ENCODE data around the gene COL9A2. TPM values are rescaled to one million over a fixed set of nuclear protein-coding genes. Genes with fewer than 3 reads are reported as not detected.

Gene COL9A2
- 3.4 TPM for total RNA-seq
- 39.1 TPM for polyA plus RNA-seq
- long read RNA-seq, donor 1: 0 reads
- long read RNA-seq, donor 2: 0 reads
- long read RNA-seq, donor 3: 0 reads
- long read RNA-seq, donor 4: 0 reads
- long read RNA-seq, donor 5, partial matches to known transcripts: 5 of 5 reads
- long read RNA-seq, donor 5, other reads (novel, unspliced or antisense): 0 of 5 reads
- long read RNA-seq, donor 6: 0 reads
- long read RNA-seq, donor 7: 0 reads
- long read RNA-seq, donor 8: 0 reads
- long read RNA-seq, donor 9: 0 reads
- long read RNA-seq, donor 10: 0 reads

DNA sequence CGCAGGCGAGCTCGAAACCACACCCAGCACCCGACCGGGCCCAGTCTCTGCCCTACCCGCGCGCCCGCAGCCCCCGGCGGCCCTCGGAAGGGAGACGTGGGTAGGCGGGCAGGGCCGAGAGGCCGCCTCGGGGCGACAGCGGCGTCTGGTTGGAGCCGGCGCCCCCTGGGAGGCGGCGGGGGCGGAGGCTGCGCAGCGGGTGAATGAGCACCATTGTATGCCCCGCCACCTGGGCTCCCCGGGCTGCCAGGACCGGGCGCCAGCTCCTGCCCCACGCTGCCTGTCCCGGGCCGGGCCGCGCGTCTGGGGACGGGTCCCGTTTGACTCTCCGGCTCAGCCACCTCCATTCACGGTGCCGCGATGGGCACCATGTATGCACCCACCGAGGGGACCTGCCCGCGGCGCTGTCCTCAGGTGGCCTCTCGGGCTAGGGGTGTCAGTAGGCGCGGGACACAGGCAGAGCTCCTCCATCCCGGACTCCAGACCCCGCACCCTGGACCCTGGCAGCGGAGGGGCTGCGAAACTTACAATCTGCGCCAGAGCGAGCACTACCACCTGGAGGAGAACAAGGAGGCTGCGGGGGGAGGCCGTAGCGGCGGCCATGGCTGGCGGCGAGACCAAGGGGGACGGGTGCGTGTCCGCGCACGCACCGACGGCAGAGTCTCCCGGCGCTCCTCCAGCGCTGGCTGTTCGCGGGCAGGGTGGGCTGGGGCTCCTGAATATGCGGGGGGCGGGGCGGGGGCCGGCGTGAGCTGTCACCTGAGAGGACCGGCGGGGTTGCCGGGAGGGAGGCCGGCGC lies at the start of gene COL9A2:
Gene COL9A2, minus strand, starts transcription at position 692 of the 799 bp plus-strand sequence. Its CDS starts 89 bp downstream, at position 603.
- Histone ChIP-seq H3K4me1 (ENCODE audit: control insufficient read depth in 2 of 2, insufficient read depth in 2 of 2, low read length in 2 of 2) (peaks cover 11 to 35% of the 10 kb centered on the region in 2 donors), H3K9me3 (ENCODE audit: control insufficient read depth in 2 of 2, insufficient read depth in 1 of 2, low read length in 1 of 2) (peaks cover 1 to 15% of the 10 kb centered on the region in 2 donors), H3K27me3 (ENCODE audit: control insufficient read depth in 2 of 2, insufficient read depth in 1 of 2, low read length in 1 of 2) (peaks cover 28 to 62% of the 10 kb centered on the region in 2 donors), H3K27ac (ENCODE audit: low read depth in 1 of 2, low read length in 1 of 2) (no peak within 1 kb of the TSS), H3K36me3 (ENCODE audit: control insufficient read depth in 2 of 2, insufficient read depth in 2 of 2, low read length in 1 of 2) (no peaks in the 10 kb centered on the region), H3K4me3 (ENCODE audit: low read length in 2 of 2) (peak within 1 kb of the TSS; percentile 59 to 60)
- WGBS: 2% methylated on average over 84 of the region's 84 CpGs
- peak in 5 of 9 donors; percentile 35 to 69 (median 49) for DNase-seq (ENCODE audit: low read depth in 6 of 9, low spot score in 9 of 9)

DNA sequence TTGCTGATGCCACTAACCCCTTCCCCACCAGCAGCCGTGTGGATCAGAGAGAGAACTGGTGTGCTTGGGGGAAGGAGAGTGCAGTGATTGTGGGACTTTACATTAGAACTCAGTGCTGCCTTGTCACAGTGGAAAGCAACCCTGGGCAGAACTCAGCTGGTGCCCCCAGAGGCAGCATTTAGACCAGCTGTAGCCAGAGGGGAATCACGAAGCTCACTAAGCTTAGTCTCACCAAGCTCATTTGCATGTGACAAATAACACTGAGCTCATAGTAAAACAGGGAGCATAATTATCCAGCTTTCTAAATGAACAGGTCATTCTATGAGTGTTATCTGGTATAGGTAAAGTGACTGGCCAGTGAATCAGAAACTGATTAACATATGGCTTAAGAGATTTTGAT lies 46.6 kb upstream of the COL9A2 start:
- no peaks in the 10 kb centered on the region for H3K36me3 ChIP-seq (ENCODE audit: control insufficient read depth in 2 of 2, insufficient read depth in 2 of 2, low read length in 1 of 2)
- no peak overlapping the region for H3K27ac ChIP-seq (ENCODE audit: low read depth in 1 of 2, low read length in 1 of 2)
- DNase-seq (ENCODE audit: low read depth in 6 of 9, low spot score in 9 of 9): no peak
- 49% methylated on average over 2 of the region's 2 CpGs for WGBS
- no peak overlapping the region for H3K4me3 ChIP-seq (ENCODE audit: low read length in 2 of 2)
- H3K27me3 ChIP-seq (ENCODE audit: control insufficient read depth in 2 of 2, insufficient read depth in 1 of 2, low read length in 1 of 2): no peaks in the 10 kb centered on the region
- H3K4me1 ChIP-seq (ENCODE audit: control insufficient read depth in 2 of 2, insufficient read depth in 2 of 2, low read length in 2 of 2): no peaks in the 10 kb centered on the region
- H3K9me3 ChIP-seq (ENCODE audit: control insufficient read depth in 2 of 2, insufficient read depth in 1 of 2, low read length in 1 of 2): no peaks in the 10 kb centered on the region

DNA sequence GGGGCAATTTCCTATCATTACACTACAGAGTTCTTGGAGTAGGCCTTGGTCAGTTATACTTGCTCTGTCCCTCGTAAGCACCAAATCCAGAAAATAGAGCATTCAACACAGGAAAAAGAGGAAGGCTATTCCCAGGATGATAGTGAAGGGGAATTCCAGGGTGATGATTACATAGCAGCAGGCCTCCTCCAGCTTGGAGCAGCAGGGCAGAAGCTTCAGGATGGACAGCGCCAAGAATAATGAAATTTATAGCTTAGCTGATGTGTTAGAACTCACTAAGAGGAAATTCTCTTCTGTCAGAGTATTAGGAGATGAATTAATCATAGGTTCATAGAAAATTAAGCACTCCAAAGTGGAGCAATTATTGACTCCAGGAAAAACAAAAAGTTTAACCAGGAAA lies 45.6 kb upstream of the COL9A2 start:
- Histone ChIP-seq H3K4me1 (ENCODE audit: control insufficient read depth in 2 of 2, insufficient read depth in 2 of 2, low read length in 2 of 2) (no peaks in the 10 kb centered on the region), H3K27ac (ENCODE audit: low read depth in 1 of 2, low read length in 1 of 2) (peak overlapping the region in 1 of 2 donors; percentile 7), H3K9me3 (ENCODE audit: control insufficient read depth in 2 of 2, insufficient read depth in 1 of 2, low read length in 1 of 2) (no peaks in the 10 kb centered on the region), H3K36me3 (ENCODE audit: control insufficient read depth in 2 of 2, insufficient read depth in 2 of 2, low read length in 1 of 2) (no peaks in the 10 kb centered on the region), H3K4me3 (ENCODE audit: low read length in 2 of 2) (no peak overlapping the region), H3K27me3 (ENCODE audit: control insufficient read depth in 2 of 2, insufficient read depth in 1 of 2, low read length in 1 of 2) (no peaks in the 10 kb centered on the region)
- WGBS: 93% methylated on average over 2 of the region's 2 CpGs
- no peak for DNase-seq (ENCODE audit: low read depth in 6 of 9, low spot score in 9 of 9)

DNA sequence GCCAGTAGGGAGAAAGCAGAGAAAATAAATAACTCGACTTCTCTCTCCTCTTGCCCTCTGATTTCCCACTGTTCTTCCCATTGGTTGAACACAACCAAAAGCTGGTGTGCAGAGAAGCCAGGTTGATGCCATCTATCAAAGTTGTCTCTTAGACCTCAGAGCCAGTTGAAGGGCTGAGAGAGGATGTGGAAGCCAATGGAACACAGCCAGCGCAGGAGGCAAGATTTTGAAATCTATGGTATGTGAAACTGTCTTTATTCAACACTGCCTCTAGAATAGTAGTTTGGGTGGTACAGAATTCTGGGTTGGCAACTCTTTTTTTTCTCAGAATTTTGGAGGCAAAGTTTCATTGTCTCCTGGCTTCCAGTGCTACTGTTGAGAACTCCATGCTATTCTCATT lies 45.1 kb upstream of the COL9A2 start:
- DNase-seq (ENCODE audit: low read depth in 6 of 9, low spot score in 9 of 9): no peak
- 98% methylated on average over 2 of the region's 2 CpGs for WGBS
- Histone ChIP-seq H3K4me1 (ENCODE audit: control insufficient read depth in 2 of 2, insufficient read depth in 2 of 2, low read length in 2 of 2) (no peaks in the 10 kb centered on the region), H3K36me3 (ENCODE audit: control insufficient read depth in 2 of 2, insufficient read depth in 2 of 2, low read length in 1 of 2) (no peaks in the 10 kb centered on the region), H3K27me3 (ENCODE audit: control insufficient read depth in 2 of 2, insufficient read depth in 1 of 2, low read length in 1 of 2) (no peaks in the 10 kb centered on the region), H3K9me3 (ENCODE audit: control insufficient read depth in 2 of 2, insufficient read depth in 1 of 2, low read length in 1 of 2) (no peaks in the 10 kb centered on the region), H3K4me3 (ENCODE audit: low read length in 2 of 2) (no peak overlapping the region), H3K27ac (ENCODE audit: low read depth in 1 of 2, low read length in 1 of 2) (no peak overlapping the region)

DNA sequence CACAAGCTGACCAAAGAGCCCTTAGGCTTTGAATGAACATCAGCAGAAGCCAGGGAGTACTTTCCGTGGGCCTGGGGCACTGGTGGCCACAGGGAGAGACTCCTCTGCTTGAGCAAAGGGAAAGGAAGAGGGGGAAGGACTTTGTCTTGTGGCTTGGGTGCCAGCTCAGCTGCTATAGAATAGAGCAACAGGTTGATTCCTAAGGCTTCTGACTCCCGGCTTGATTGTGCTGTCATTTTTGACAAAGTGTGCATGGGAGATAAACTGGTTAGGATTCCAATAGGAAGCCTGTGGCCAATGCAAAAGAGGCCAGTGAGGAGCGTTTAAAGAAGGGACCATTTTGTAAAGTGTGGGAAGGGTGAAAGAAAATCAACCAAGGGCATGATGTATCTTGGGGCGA lies 44.6 kb upstream of the COL9A2 start:
- H3K27ac ChIP-seq (ENCODE audit: low read depth in 1 of 2, low read length in 1 of 2): no peak overlapping the region

DNA sequence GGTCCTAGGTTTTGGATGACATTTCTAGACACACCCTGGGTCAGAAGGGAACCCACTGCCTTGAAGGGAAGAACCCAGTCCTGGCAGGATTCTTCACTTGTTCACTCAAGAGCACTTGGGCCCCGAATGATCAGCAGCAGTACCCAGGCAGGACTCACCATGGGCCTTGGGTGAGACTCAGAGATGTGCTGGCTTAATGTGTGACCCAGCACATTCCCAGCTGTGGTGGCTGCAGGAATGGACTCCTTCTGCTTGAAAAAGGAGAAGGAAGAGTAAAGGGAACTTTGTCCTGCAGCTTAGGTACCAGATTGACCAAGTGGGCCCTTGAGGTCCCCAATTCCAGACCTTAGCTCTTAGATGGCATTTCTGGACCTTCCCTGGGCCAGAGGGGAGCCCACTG lies 44.1 kb upstream of the COL9A2 start:
- Histone ChIP-seq H3K36me3 (ENCODE audit: control insufficient read depth in 2 of 2, insufficient read depth in 2 of 2, low read length in 1 of 2) (no peaks in the 10 kb centered on the region), H3K9me3 (ENCODE audit: control insufficient read depth in 2 of 2, insufficient read depth in 1 of 2, low read length in 1 of 2) (no peaks in the 10 kb centered on the region), H3K27ac (ENCODE audit: low read depth in 1 of 2, low read length in 1 of 2) (no peak overlapping the region), H3K4me1 (ENCODE audit: control insufficient read depth in 2 of 2, insufficient read depth in 2 of 2, low read length in 2 of 2) (no peaks in the 10 kb centered on the region), H3K4me3 (ENCODE audit: low read length in 2 of 2) (no peak overlapping the region), H3K27me3 (ENCODE audit: control insufficient read depth in 2 of 2, insufficient read depth in 1 of 2, low read length in 1 of 2) (no peaks in the 10 kb centered on the region)
- DNase-seq (ENCODE audit: low read depth in 6 of 9, low spot score in 9 of 9): no peak
- WGBS: 100% methylated on average over 1 of the region's 1 CpG

More for the DNA sequence above, 44.6 kb upstream of the COL9A2 start:
- no peaks in the 10 kb centered on the region for H3K27me3 ChIP-seq (ENCODE audit: control insufficient read depth in 2 of 2, insufficient read depth in 1 of 2, low read length in 1 of 2)
- 98% methylated on average over 4 of the region's 4 CpGs for WGBS
- no peaks in the 10 kb centered on the region for H3K4me1 ChIP-seq (ENCODE audit: control insufficient read depth in 2 of 2, insufficient read depth in 2 of 2, low read length in 2 of 2)
- no peak for DNase-seq (ENCODE audit: low read depth in 6 of 9, low spot score in 9 of 9)
- no peak overlapping the region for H3K4me3 ChIP-seq (ENCODE audit: low read length in 2 of 2)
- no peaks in the 10 kb centered on the region for H3K36me3 ChIP-seq (ENCODE audit: control insufficient read depth in 2 of 2, insufficient read depth in 2 of 2, low read length in 1 of 2)
- H3K9me3 ChIP-seq (ENCODE audit: control insufficient read depth in 2 of 2, insufficient read depth in 1 of 2, low read length in 1 of 2): no peaks in the 10 kb centered on the region

DNA sequence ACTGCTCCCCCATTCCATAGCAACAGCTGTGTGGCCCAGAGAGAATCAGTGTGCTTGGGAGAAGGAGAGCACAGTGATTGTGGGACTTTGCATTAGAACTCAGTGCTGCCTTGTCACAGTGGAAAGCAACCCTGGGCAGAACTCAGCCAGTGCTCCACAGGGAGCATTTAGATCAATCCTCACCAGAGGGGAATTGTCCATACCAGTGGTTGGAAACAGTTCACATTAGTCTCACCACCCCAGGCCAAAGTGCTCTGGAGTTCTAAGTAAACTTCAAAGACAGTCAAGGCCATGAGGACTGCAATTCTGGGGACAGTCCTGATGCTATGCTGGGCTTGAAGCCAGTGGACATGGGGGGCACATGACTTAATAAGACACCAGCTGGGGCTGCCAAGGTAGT lies 43.5 kb upstream of the COL9A2 start:
- Histone ChIP-seq H3K36me3 (ENCODE audit: control insufficient read depth in 2 of 2, insufficient read depth in 2 of 2, low read length in 1 of 2) (no peaks in the 10 kb centered on the region), H3K27me3 (ENCODE audit: control insufficient read depth in 2 of 2, insufficient read depth in 1 of 2, low read length in 1 of 2) (no peaks in the 10 kb centered on the region), H3K27ac (ENCODE audit: low read depth in 1 of 2, low read length in 1 of 2) (no peak overlapping the region), H3K4me3 (ENCODE audit: low read length in 2 of 2) (no peak overlapping the region), H3K4me1 (ENCODE audit: control insufficient read depth in 2 of 2, insufficient read depth in 2 of 2, low read length in 2 of 2) (no peaks in the 10 kb centered on the region), H3K9me3 (ENCODE audit: control insufficient read depth in 2 of 2, insufficient read depth in 1 of 2, low read length in 1 of 2) (no peaks in the 10 kb centered on the region)
- DNase-seq (ENCODE audit: low read depth in 6 of 9, low spot score in 9 of 9): no peak

DNA sequence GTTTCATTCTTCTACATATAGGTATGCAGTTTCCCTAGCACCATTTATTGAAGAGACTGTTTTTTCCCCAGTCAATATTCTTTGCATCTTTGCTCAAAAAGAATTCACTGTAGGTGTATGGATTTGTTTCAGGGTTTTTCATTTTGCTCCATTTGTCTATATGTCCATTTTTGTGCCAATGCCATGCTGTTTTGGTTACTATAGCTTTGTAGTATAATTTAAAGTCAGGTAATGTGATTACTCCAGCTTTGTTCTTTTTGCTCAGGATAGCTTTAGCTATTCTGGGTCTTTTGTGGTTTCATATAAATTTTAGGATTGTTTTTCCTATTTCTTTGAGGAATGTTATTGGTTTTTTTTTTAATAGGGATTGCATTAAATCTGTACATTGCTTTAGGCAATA lies 40.5 kb upstream of the COL9A2 start:
- no peaks in the 10 kb centered on the region for H3K4me1 ChIP-seq (ENCODE audit: control insufficient read depth in 2 of 2, insufficient read depth in 2 of 2, low read length in 2 of 2)
- no peaks in the 10 kb centered on the region for H3K9me3 ChIP-seq (ENCODE audit: control insufficient read depth in 2 of 2, insufficient read depth in 1 of 2, low read length in 1 of 2)
- H3K27me3 ChIP-seq (ENCODE audit: control insufficient read depth in 2 of 2, insufficient read depth in 1 of 2, low read length in 1 of 2): no peaks in the 10 kb centered on the region
- H3K27ac ChIP-seq (ENCODE audit: low read depth in 1 of 2, low read length in 1 of 2): no peak overlapping the region
- DNase-seq (ENCODE audit: low read depth in 6 of 9, low spot score in 9 of 9): no peak
- H3K4me3 ChIP-seq (ENCODE audit: low read length in 2 of 2): no peak overlapping the region
- H3K36me3 ChIP-seq (ENCODE audit: control insufficient read depth in 2 of 2, insufficient read depth in 2 of 2, low read length in 1 of 2): no peaks in the 10 kb centered on the region

DNA sequence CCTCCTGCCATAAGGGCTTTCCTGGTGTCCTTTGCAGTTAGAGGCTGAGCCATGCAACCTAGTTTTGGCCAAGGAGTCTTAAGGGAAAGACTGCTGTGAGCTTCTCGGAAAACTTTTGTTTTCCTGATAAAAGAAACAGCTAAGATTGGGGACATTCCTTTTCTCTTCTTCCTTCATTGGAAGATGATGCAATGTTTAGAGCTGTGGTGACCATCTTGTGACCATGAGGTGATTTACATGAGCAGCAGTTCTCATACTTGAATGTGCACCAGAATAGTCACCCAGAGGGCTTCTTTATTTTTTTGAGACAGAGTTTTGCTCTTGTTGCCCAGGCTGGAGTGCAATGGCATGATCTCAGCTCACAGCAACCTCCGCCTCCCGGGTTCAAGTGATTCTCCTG lies 36.0 kb upstream of the COL9A2 start:
- Histone ChIP-seq H3K27me3 (ENCODE audit: control insufficient read depth in 2 of 2, insufficient read depth in 1 of 2, low read length in 1 of 2) (no peaks in the 10 kb centered on the region), H3K9me3 (ENCODE audit: control insufficient read depth in 2 of 2, insufficient read depth in 1 of 2, low read length in 1 of 2) (no peaks in the 10 kb centered on the region), H3K4me3 (ENCODE audit: low read length in 2 of 2) (no peak overlapping the region), H3K27ac (ENCODE audit: low read depth in 1 of 2, low read length in 1 of 2) (no peak overlapping the region), H3K4me1 (ENCODE audit: control insufficient read depth in 2 of 2, insufficient read depth in 2 of 2, low read length in 2 of 2) (no peaks in the 10 kb centered on the region), H3K36me3 (ENCODE audit: control insufficient read depth in 2 of 2, insufficient read depth in 2 of 2, low read length in 1 of 2) (no peaks in the 10 kb centered on the region)
- WGBS: 96% methylated on average over 3 of the region's 3 CpGs
- DNase-seq (ENCODE audit: low read depth in 6 of 9, low spot score in 9 of 9): no peak

Measured in thymus (tissue), 14 donors.